Mucosa of descending colon (tissue), 3 donors: ENCODE results near the gene CEACAM6. TPM values are rescaled to one million over a fixed set of nuclear protein-coding genes. Genes with fewer than 3 reads are reported as not detected.
"Not testable (repeated sequence)": the region's sequence is repeated elsewhere in the genome, so short reads cannot be mapped to it uniquely, and the experiment has no call there.

Experiments used
- ATAC-seq: fragments of 200-7000 bp; cut with Tn5 transposase; one replicate; pipeline ENCODE4 v1.9.1; 2020; ENCODE audit warnings: mild to moderate bottlenecking, moderate library complexity
- DNase-seq, 3 donors: peaks; one replicate each; pipeline ENCODE4 v3.0.0-alpha.2; 2020
- H3K36me3 ChIP-seq: fragments of 200-600 bp; one replicate; pipeline ENCODE4 v1.8.0; 2021; ENCODE audit warnings: low read depth, mild to moderate bottlenecking
- H3K4me1 ChIP-seq: fragments of 200-600 bp; one replicate; pipeline ENCODE4 v1.8.0; 2021; ENCODE audit warnings: low read depth, mild to moderate bottlenecking
- H3K4me3 ChIP-seq: fragments of 200-600 bp; one replicate; pipeline ENCODE4 v1.8.0; 2021; ENCODE audit warnings: mild to moderate bottlenecking
- H3K9me3 ChIP-seq: fragments of 200-600 bp; one replicate; pipeline ENCODE4 v1.8.0; 2021; ENCODE audit warnings: mild to moderate bottlenecking
- CTCF ChIP-seq: fragments of 200-600 bp; IDR thresholded peaks from one replicate; pipeline ENCODE4 v1.8.0; 2022; ENCODE audit warnings: antibody characterized with exemption, mild to moderate bottlenecking
- intact Hi-C, 2 donors: fragments of 100-400 bp; cut with DNase I in 1 of 2; cut with micrococcal nuclease in 1 of 2; formaldehyde crosslinking; loops; one replicate each; pipeline versions ENCODE4 v1.11.0 to v1.11.1; 2022; cut with DNase I, micrococcal nuclease
- long read RNA-seq, 2 donors: library from polyadenylated mRNA; unstranded; transcript quantifications; one replicate each; pipeline ENCODE4 v2.0.0, GENCODE V29; 2019 to 2021
- total RNA-seq, 3 donors: library from RNA; stranded (reverse); fragmentation: NEBNext Ultra II Directional in 2 of 3; extraction: Animal tissue kit (Norgen Biotek cat#: 25700) in 2 of 3; gene quantifications; one replicate each; pipeline versions ENCODE4 v1.2.1 to v1.2.4, GENCODE V29; 2021 to 2023
- donor health status: DM: no; HTN: no; CAD: no; lungs with moderate emphysema.
- donor health status: DM: no; HTN: no; CAD: no.
- donor health status: DM: no; HTN: yes; CAD: no.

Gene CEACAM6
- total RNA-seq = 1,000 to 10,000 TPM in 1 of 3 donors, 100 to 1,000 TPM in 2; 249 to 1,767 (median 431) TPM
- long read RNA-seq, donor 1, transcript CEACAM6-201 (6 exons, 2,700 nt) = major isoform, 247 of 289 reads
- long read RNA-seq, donor 1, partial matches to known transcripts = 27 of 289 reads
- long read RNA-seq, donor 1, other reads (novel, unspliced or antisense) = 15 of 289 reads
- long read RNA-seq, donor 2, transcript CEACAM6-201 (6 exons, 2,700 nt) = major isoform, 228 of 378 reads
- long read RNA-seq, donor 2, partial matches to known transcripts = 132 of 378 reads
- long read RNA-seq, donor 2, other reads (novel, unspliced or antisense) = 18 of 378 reads

GRCh38 chr19:41755328-41755913, at the start of gene CEACAM6:
TSS of gene CEACAM6 (plus strand) at chr19:41755530. CDS start at chr19:41755639, 109 bp downstream.
- H3K36me3 ChIP-seq = no peaks in the 10 kb centered on the region
- DNase-seq (peak; percentile 71 to 83 (median 83)), ATAC-seq (peak; percentile 78)
- no peak for TF ChIP-seq CTCF
- intact Hi-C loops = no loop called here
- H3K9me3 ChIP-seq = no peaks in the 10 kb centered on the region
- H3K4me1 ChIP-seq = peaks cover 8% of the 10 kb centered on the region
- no peak within 1 kb of the TSS for H3K4me3 ChIP-seq

GRCh38 chr19:41706741-41707501, 48.4 kb upstream of the CEACAM6 start:
- DNase-seq = peak; percentile 88 to 89 (median 88)
- peak; percentile 97 for TF ChIP-seq CTCF
- no peaks in the 10 kb centered on the region for H3K9me3 ChIP-seq
- intact Hi-C loops = loop anchor here in 1 of 2 donors (5.0 kb wide), 1 partner anchor 40 kb away; no protein-coding TSS in a partner anchor
- peaks cover 4% of the 10 kb centered on the region for H3K4me1 ChIP-seq
- no peak overlapping the region for H3K4me3 ChIP-seq
- ATAC-seq = peak; percentile 81
- no peaks in the 10 kb centered on the region for H3K36me3 ChIP-seq

GRCh38 chr19:41707502-41707812, 47.9 kb upstream of the CEACAM6 start:
- no peak for TF ChIP-seq CTCF
- ATAC-seq (peak; percentile 34), DNase-seq (peak; percentile 53 to 69 (median 64))
- Histone ChIP-seq H3K36me3 (no peaks in the 10 kb centered on the region), H3K9me3 (no peaks in the 10 kb centered on the region), H3K4me3 (no peak overlapping the region), H3K4me1 (peaks cover 4% of the 10 kb centered on the region)
- intact Hi-C loops = loop anchor here in 1 of 2 donors (5.0 kb wide), 1 partner anchor 40 kb away; no protein-coding TSS in a partner anchor

GRCh38 chr19:41707871-41708371, 47.4 kb upstream of the CEACAM6 start:
- peaks cover 4% of the 10 kb centered on the region for H3K4me1 ChIP-seq
- H3K36me3 ChIP-seq = no peaks in the 10 kb centered on the region
- no peak for TF ChIP-seq CTCF
- no peaks in the 10 kb centered on the region for H3K9me3 ChIP-seq
- DNase-seq (no peak), ATAC-seq (no peak)
- no peak overlapping the region for H3K4me3 ChIP-seq
- intact Hi-C loops = loop anchor here in 1 of 2 donors (5.0 kb wide), 1 partner anchor 39 kb away; no protein-coding TSS in a partner anchor

- H3K4me1 ChIP-seq = peaks cover 4% of the 10 kb centered on the region
- no peaks in the 10 kb centered on the region for H3K9me3 ChIP-seq
- intact Hi-C loops = loop anchor here in 1 of 2 donors (5.0 kb wide), 1 partner anchor 39 kb away; no protein-coding TSS in a partner anchor
- DNase-seq = peak; percentile 70 to 97 (median 76)
- H3K36me3 ChIP-seq = no peaks in the 10 kb centered on the region
- peak within 1 kb of the TSS; percentile 34 for H3K4me3 ChIP-seq
- TF ChIP-seq CTCF = no peak
- peak; percentile 63 for ATAC-seq
These were observed 46.8 kb upstream of the CEACAM6 start, which contains the start of gene CEACAM5 for GRCh38 chr19:41708481-41708880. TSS of gene CEACAM5 (plus strand) at chr19:41708626. CDS start at chr19:41708732, 106 bp downstream.

- DNase-seq, H3K9me3 ChIP-seq, H3K4me1 ChIP-seq, H3K36me3 ChIP-seq, ATAC-seq: not testable (repeated sequence)
- intact Hi-C loops = loop anchor here in 1 of 2 donors (5.0 kb wide), 1 partner anchor 38 kb away; no protein-coding TSS in a partner anchor
- peak overlapping the region; percentile 34 for H3K4me3 ChIP-seq
These were observed 45.8 kb upstream of the CEACAM6 start for GRCh38 chr19:41709516-41709915.
